Memory B cell (primary cell): ENCODE measurements around the gene SNX25.

Experiments
- ATAC-seq: fragments of 150-1000 bp; cut with Tn5 transposase; 2 replicates; pipeline ENCODE4 v1.10.0; 2021; ENCODE audit warnings: low read depth, mild to moderate bottlenecking, moderate library complexity
- DNase-seq, 2 donors: peaks; one replicate each; pipeline ENCODE4 v3.0.0; 2022; ENCODE audit warnings: low spot score in 2 of 2
- H3K27ac Mint-ChIP-seq: one replicate; pipeline ENCODE4 v1.8.0; 2022; ENCODE audit warnings: mild to moderate bottlenecking, moderate library complexity, mixed read lengths
- H3K27me3 Mint-ChIP-seq: one replicate; pipeline ENCODE4 v1.8.0; 2022; ENCODE audit warnings: mixed read lengths
- H3K36me3 Mint-ChIP-seq: one replicate; pipeline ENCODE4 v1.8.0; 2022; ENCODE audit warnings: mild to moderate bottlenecking, mixed read lengths
- H3K4me1 Mint-ChIP-seq: one replicate; pipeline ENCODE4 v1.8.0; 2022; ENCODE audit warnings: mixed read lengths
- H3K4me3 Mint-ChIP-seq: one replicate; pipeline ENCODE4 v1.8.0; 2022; ENCODE audit warnings: mild to moderate bottlenecking, moderate library complexity, mixed read lengths
- H3K9me3 Mint-ChIP-seq: one replicate; pipeline ENCODE4 v1.8.0; 2022; ENCODE audit warnings: mixed read lengths

SNX25 gene

GRCh38 chr4:185280608-185281007 is 71.2 kb downstream of the SNX25 start:
- no peak for ATAC-seq
- H3K4me1 Mint-ChIP-seq, result peaks cover 21% of the 10 kb centered on the region
- H3K36me3 Mint-ChIP-seq, result peaks cover 22% of the 10 kb centered on the region
- H3K9me3 Mint-ChIP-seq, result no peaks in the 10 kb centered on the region
- no peaks in the 10 kb centered on the region for H3K27me3 Mint-ChIP-seq
- DNase-seq, result no peak
- no peak overlapping the region for H3K4me3 Mint-ChIP-seq
- peak overlapping the region; percentile 64 for H3K27ac Mint-ChIP-seq

GRCh38 chr4:185282968-185283367 is 73.6 kb downstream of the SNX25 start:
- H3K9me3 Mint-ChIP-seq, result no peaks in the 10 kb centered on the region

GRCh38 chr4:185283723-185284122 is 74.3 kb downstream of the SNX25 start:
- ATAC-seq, result no peak
- no peak overlapping the region for H3K4me3 Mint-ChIP-seq
- H3K36me3 Mint-ChIP-seq, result peaks cover 17% of the 10 kb centered on the region

More at GRCh38 chr4:185282968-185283367, 73.6 kb downstream of the SNX25 start:
- no peak overlapping the region for H3K4me3 Mint-ChIP-seq
- ATAC-seq, result no peak
- H3K27ac Mint-ChIP-seq, result no peak overlapping the region
- H3K27me3 Mint-ChIP-seq, result no peaks in the 10 kb centered on the region
- H3K4me1 Mint-ChIP-seq, result peaks cover 17% of the 10 kb centered on the region
- peaks cover 16% of the 10 kb centered on the region for H3K36me3 Mint-ChIP-seq
- DNase-seq, result no peak

GRCh38 chr4:185285632-185286393 is 76.4 kb downstream of the SNX25 start:
- Mint-ChIP-seq H3K27me3 (no peaks in the 10 kb centered on the region), H3K4me3 (no peak overlapping the region), H3K4me1 (peaks cover 11% of the 10 kb centered on the region), H3K36me3 (peaks cover 35% of the 10 kb centered on the region), H3K27ac (peak overlapping the region; percentile 60), H3K9me3 (no peaks in the 10 kb centered on the region)
- ATAC-seq, result no peak
- DNase-seq, result no peak

More at GRCh38 chr4:185283723-185284122, 74.3 kb downstream of the SNX25 start:
- no peak overlapping the region for H3K27ac Mint-ChIP-seq
- no peaks in the 10 kb centered on the region for H3K9me3 Mint-ChIP-seq
- H3K4me1 Mint-ChIP-seq, result peaks cover 14% of the 10 kb centered on the region
- H3K27me3 Mint-ChIP-seq, result no peaks in the 10 kb centered on the region
- DNase-seq, result no peak

GRCh38 chr4:185286571-185286970 is 77.2 kb downstream of the SNX25 start:
- ATAC-seq, result no peak
- DNase-seq, result no peak
- no peak overlapping the region for H3K4me3 Mint-ChIP-seq
- H3K27ac Mint-ChIP-seq, result no peak overlapping the region
- no peaks in the 10 kb centered on the region for H3K27me3 Mint-ChIP-seq
- peaks cover 9% of the 10 kb centered on the region for H3K4me1 Mint-ChIP-seq
- H3K9me3 Mint-ChIP-seq, result no peaks in the 10 kb centered on the region
- peaks cover 38% of the 10 kb centered on the region for H3K36me3 Mint-ChIP-seq

GRCh38 chr4:185287031-185287430 is 77.6 kb downstream of the SNX25 start:
- Mint-ChIP-seq H3K36me3 (peaks cover 43% of the 10 kb centered on the region), H3K27me3 (no peaks in the 10 kb centered on the region), H3K9me3 (no peaks in the 10 kb centered on the region), H3K27ac (no peak overlapping the region), H3K4me1 (peaks cover 9% of the 10 kb centered on the region), H3K4me3 (no peak overlapping the region)
- DNase-seq (no peak), ATAC-seq (no peak)

- DNase-seq, result no peak
- Mint-ChIP-seq H3K4me1 (no peaks in the 10 kb centered on the region), H3K27me3 (no peaks in the 10 kb centered on the region), H3K4me3 (no peak overlapping the region), H3K9me3 (no peaks in the 10 kb centered on the region), H3K27ac (no peak overlapping the region), H3K36me3 (peaks cover 43% of the 10 kb centered on the region)
- no peak for ATAC-seq
These were observed 80.7 kb downstream of the SNX25 start for GRCh38 chr4:185290018-185290607.

GRCh38 chr4:185290656-185291055 is 81.3 kb downstream of the SNX25 start:
- H3K4me1 Mint-ChIP-seq, result no peaks in the 10 kb centered on the region
- no peak overlapping the region for H3K27ac Mint-ChIP-seq
- no peaks in the 10 kb centered on the region for H3K9me3 Mint-ChIP-seq
- DNase-seq, result no peak
- ATAC-seq, result no peak
- no peak overlapping the region for H3K4me3 Mint-ChIP-seq
- H3K27me3 Mint-ChIP-seq, result no peaks in the 10 kb centered on the region
- H3K36me3 Mint-ChIP-seq, result peaks cover 42% of the 10 kb centered on the region

GRCh38 chr4:185293202-185293601 is 83.8 kb downstream of the SNX25 start:
- H3K4me3 Mint-ChIP-seq, result no peak overlapping the region
- H3K36me3 Mint-ChIP-seq, result peaks cover 45% of the 10 kb centered on the region
- ATAC-seq (no peak), DNase-seq (no peak)
- no peaks in the 10 kb centered on the region for H3K27me3 Mint-ChIP-seq
- no peaks in the 10 kb centered on the region for H3K9me3 Mint-ChIP-seq
- no peak overlapping the region for H3K27ac Mint-ChIP-seq
- H3K4me1 Mint-ChIP-seq, result no peaks in the 10 kb centered on the region

- Mint-ChIP-seq H3K36me3 (peaks cover 24% of the 10 kb centered on the region), H3K4me3 (no peak overlapping the region), H3K27me3 (no peaks in the 10 kb centered on the region), H3K9me3 (no peaks in the 10 kb centered on the region), H3K4me1 (peaks cover 4% of the 10 kb centered on the region), H3K27ac (no peak overlapping the region)
- ATAC-seq, result no peak
- no peak for DNase-seq
These were observed 87.5 kb downstream of the SNX25 start for GRCh38 chr4:185296665-185297460.

GRCh38 chr4:185298728-185299430 is 89.5 kb downstream of the SNX25 start:
- H3K4me3 Mint-ChIP-seq, result no peak overlapping the region
- no peak for ATAC-seq

GRCh38 chr4:185304541-185304940 is 95.1 kb downstream of the SNX25 start:
- ATAC-seq, result no peak

More at GRCh38 chr4:185298728-185299430, 89.5 kb downstream of the SNX25 start:
- no peak for DNase-seq
- no peaks in the 10 kb centered on the region for H3K27me3 Mint-ChIP-seq
- no peaks in the 10 kb centered on the region for H3K9me3 Mint-ChIP-seq
- peaks cover 4% of the 10 kb centered on the region for H3K4me1 Mint-ChIP-seq
- peak overlapping the region; percentile 21 for H3K27ac Mint-ChIP-seq
- peaks cover 17% of the 10 kb centered on the region for H3K36me3 Mint-ChIP-seq

GRCh38 chr4:185304944-185305690 is 95.7 kb downstream of the SNX25 start:
- Mint-ChIP-seq H3K9me3 (no peaks in the 10 kb centered on the region), H3K27ac (peak overlapping the region; percentile 80)

More at GRCh38 chr4:185304541-185304940, 95.1 kb downstream of the SNX25 start:
- H3K4me3 Mint-ChIP-seq, result no peak overlapping the region
- H3K36me3 Mint-ChIP-seq, result peaks cover 7% of the 10 kb centered on the region
- H3K27me3 Mint-ChIP-seq, result no peaks in the 10 kb centered on the region
- no peak for DNase-seq
- peaks cover 18% of the 10 kb centered on the region for H3K4me1 Mint-ChIP-seq
- H3K27ac Mint-ChIP-seq, result peak overlapping the region; percentile 80
- H3K9me3 Mint-ChIP-seq, result no peaks in the 10 kb centered on the region

More at GRCh38 chr4:185304944-185305690, 95.7 kb downstream of the SNX25 start:
- H3K4me3 Mint-ChIP-seq, result no peak overlapping the region
- no peaks in the 10 kb centered on the region for H3K27me3 Mint-ChIP-seq
- DNase-seq (peak; percentile 45 to 53), ATAC-seq (peak; percentile 85)
- peaks cover 24% of the 10 kb centered on the region for H3K4me1 Mint-ChIP-seq
- peaks cover 8% of the 10 kb centered on the region for H3K36me3 Mint-ChIP-seq
